IPS-15b (cell line): ENCODE data around the gene FAM72B.
A peak's percentile ranks its signal among the peaks of the same experiment; 100 is the strongest.
"Not testable (repeated sequence)": the region's sequence is repeated elsewhere in the genome, so short reads cannot be mapped to it uniquely, and the experiment has no call there.

Experiments used
- H3K27me3 ChIP-seq: one replicate; pipeline ENCODE4 v1.6.1; 2013; ENCODE audit warnings: low read length; ENCODE audit not compliant: control insufficient read depth, insufficient read depth
- H3K36me3 ChIP-seq: one replicate; pipeline ENCODE4 v1.6.1; 2013; ENCODE audit warnings: low read length; ENCODE audit not compliant: control insufficient read depth, insufficient read depth
- H3K4me1 ChIP-seq: one replicate; pipeline ENCODE4 v1.6.1; 2013; ENCODE audit warnings: mild to moderate bottlenecking, low read length; ENCODE audit not compliant: control insufficient read depth, insufficient read depth
- H3K4me3 ChIP-seq: one replicate; pipeline ENCODE4 v1.5.1; 2013; ENCODE audit warnings: low read depth, low read length
- H3K9ac ChIP-seq: one replicate; pipeline ENCODE4 v1.6.1; 2013; ENCODE audit warnings: low read depth, mild to moderate bottlenecking, low read length
- H3K9me3 ChIP-seq: one replicate; pipeline ENCODE4 v1.6.1; 2013; ENCODE audit warnings: mild to moderate bottlenecking, low read length; ENCODE audit not compliant: control insufficient read depth, insufficient read depth

FAM72B gene

DNA sequence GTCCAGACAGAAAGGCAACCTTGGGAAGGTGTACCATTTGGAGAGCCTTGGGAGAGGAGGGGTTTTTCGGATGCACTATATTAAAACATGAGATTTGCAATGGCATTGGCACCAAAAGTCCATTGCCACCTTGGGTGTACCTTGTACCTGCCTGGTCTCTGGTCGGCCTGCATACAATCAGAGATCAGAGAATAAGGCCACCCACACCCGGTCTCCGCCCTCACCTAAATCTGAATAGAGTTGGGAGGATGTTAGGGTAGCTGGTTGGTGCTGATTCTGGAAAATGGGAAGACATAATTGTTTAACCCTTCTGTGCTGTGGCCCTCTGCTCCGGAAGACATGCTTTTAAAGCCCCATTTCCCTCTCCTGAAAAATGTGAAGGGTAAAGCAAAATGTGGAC lies 3.8 kb upstream of the FAM72B start:
- not testable (repeated sequence) for H3K27me3 ChIP-seq, H3K36me3 ChIP-seq, H3K9me3 ChIP-seq, H3K4me3 ChIP-seq, H3K4me1 ChIP-seq, H3K9ac ChIP-seq

DNA sequence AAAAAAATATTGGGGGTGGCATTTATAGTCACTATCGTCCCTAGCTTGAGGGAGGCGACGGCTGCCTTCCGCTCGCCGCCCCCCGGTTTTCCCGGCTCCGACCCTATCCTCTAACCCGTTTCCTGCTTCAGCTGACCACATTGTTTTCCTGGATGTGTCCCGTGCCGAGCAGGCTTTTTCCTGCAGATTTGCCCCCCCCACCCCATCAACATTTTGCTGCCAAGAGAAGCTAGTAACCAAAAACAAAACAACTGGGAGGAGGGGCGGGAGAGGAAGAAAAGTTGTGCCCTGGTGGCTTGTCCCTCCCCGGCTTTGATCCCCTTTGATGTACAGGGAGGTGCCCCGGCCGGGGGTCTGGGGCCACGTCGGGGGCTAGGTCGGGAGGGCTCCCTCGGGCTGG lies 2.1 kb upstream of the FAM72B start:
- H3K27me3 ChIP-seq, H3K9me3 ChIP-seq, H3K4me3 ChIP-seq, H3K36me3 ChIP-seq, H3K9ac ChIP-seq, H3K4me1 ChIP-seq: not testable (repeated sequence)

DNA sequence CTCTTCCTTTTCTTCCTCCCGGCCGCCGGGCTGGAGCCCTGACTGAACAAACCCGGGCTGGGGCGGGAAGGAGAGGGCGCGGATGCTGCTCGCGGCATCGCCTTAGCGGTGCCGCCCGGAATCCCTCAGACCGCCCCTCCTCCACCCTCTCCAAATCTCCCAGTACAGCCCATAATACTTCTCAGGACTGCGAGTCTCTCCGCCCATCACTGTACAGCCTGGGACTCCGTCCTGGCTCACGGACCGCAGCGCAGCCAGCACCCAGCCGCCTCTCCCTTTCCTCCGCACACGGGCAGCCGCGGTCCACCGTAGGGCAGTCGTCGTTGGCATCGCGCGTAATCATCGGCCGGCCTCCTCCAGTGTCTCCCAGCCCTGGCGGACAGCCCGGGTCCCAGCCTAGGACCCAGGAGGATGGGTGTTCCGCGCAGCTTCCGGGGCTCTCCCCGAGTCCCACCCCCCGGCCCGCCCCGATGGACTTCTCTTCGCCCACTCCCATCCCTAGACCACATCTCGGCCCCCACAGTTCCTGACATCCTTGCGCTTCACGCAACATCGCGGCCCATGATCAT lies 1.1 kb upstream of the FAM72B start:
- not testable (repeated sequence) for H3K4me1 ChIP-seq, H3K9ac ChIP-seq, H3K36me3 ChIP-seq, H3K9me3 ChIP-seq, H3K27me3 ChIP-seq, H3K4me3 ChIP-seq

DNA sequence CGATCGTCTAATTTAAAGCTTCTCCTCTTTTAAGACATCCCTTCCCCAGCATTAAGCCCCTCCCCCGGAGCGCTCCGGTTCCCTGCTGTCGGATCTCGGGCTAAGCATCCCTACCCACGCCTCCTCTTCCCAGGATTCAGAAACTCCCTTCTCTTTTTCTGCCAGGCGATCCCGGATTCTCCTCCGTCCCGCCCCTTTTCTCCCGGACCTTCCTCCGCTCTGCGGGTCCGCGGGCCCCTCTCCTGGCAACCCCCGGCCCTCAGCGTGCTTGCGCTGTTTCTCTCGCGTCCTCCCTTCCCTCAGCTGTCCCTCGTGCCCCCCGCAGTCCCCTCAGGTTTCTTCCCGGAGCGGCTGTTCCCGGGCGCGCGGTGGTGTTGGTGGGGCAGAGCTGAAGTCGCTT lies 273 bp downstream of the FAM72B start:
- H3K4me3 ChIP-seq = peak overlapping the region; percentile 43
- not testable (repeated sequence) for H3K36me3 ChIP-seq, H3K9ac ChIP-seq, H3K9me3 ChIP-seq, H3K4me1 ChIP-seq, H3K27me3 ChIP-seq

DNA sequence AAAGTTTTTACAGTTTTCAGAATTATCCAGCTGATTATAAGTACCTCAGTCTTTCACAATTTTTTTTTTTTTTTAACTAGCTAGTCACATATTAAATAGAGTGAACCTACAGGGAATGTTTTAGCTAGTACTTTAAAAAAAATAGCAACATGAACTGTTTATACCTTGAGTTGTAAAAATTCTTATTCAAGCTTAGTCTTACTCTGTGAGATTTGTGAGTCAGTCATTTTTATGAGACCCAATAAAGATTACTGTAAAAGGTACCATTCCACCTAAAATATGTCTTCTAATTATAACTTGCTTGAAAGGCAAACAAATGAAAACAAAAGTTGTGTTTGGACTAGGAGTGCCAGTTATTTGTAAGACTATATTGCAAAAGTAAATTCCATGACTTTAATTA lies 5.9 kb downstream of the FAM72B start:
- not testable (repeated sequence) for H3K27me3 ChIP-seq, H3K9ac ChIP-seq, H3K36me3 ChIP-seq, H3K4me3 ChIP-seq, H3K9me3 ChIP-seq, H3K4me1 ChIP-seq

GRCh38 chr1:121176649-121177048 lies 7.5 kb downstream of the FAM72B start:
- H3K9me3 ChIP-seq, H3K4me3 ChIP-seq, H3K27me3 ChIP-seq, H3K9ac ChIP-seq, H3K4me1 ChIP-seq, H3K36me3 ChIP-seq: not testable (repeated sequence)

DNA sequence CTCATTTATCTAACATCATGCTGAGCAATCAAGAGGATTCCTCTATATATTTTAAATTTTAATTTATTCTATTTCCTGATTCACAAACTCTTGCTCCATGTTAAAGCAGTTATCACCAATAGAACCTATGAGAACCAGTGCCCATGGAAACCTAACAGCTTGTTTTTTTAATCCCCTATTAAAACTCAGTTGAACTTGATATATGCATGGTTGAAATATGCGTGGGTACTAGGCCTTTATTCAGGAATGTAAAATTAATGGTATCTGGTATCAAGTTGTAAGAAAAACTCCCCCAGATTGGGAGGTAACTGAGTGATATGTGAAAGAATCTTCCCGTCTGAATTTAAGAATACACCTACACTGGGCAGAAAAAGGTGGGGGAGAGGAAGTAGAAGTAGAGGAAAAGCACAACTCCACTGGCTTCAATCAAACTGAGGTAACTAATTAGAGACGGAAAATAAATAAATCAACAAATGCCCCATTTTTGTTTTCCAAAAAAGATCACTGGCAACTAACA lies 15.9 kb downstream of the FAM72B start:
- not testable (repeated sequence) for H3K36me3 ChIP-seq, H3K27me3 ChIP-seq, H3K9ac ChIP-seq, H3K4me3 ChIP-seq, H3K9me3 ChIP-seq, H3K4me1 ChIP-seq

DNA sequence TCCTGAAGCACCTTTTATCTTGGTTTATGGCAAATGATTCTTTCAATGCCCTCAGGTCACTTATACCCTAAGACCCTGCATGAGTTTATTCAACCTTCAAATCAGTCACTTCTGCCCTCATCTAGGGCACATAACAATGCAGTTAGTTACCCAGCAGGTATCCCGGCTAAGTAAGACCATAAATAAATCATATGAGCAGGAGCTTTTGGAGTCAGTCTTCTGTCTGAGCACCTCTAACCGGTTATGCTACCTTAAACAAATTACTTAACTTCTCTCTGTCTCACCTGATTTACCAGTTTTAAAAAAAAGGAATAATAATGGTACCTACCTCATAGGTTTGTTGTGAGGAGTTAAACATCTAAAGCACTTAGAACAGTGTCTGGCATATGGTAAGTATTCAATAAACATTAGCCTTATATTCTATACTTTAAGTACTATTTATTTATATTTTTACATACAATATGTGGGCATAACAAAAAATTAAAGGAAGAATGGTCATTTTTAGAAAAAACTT lies 16.9 kb downstream of the FAM72B start:
- not testable (repeated sequence) for H3K4me1 ChIP-seq, H3K9me3 ChIP-seq, H3K9ac ChIP-seq, H3K4me3 ChIP-seq, H3K27me3 ChIP-seq, H3K36me3 ChIP-seq

- H3K9me3 ChIP-seq, H3K4me1 ChIP-seq, H3K9ac ChIP-seq, H3K4me3 ChIP-seq, H3K36me3 ChIP-seq, H3K27me3 ChIP-seq: not testable (repeated sequence)
These were observed 18.8 kb downstream of the FAM72B start for GRCh38 chr1:121165296-121165695.

DNA sequence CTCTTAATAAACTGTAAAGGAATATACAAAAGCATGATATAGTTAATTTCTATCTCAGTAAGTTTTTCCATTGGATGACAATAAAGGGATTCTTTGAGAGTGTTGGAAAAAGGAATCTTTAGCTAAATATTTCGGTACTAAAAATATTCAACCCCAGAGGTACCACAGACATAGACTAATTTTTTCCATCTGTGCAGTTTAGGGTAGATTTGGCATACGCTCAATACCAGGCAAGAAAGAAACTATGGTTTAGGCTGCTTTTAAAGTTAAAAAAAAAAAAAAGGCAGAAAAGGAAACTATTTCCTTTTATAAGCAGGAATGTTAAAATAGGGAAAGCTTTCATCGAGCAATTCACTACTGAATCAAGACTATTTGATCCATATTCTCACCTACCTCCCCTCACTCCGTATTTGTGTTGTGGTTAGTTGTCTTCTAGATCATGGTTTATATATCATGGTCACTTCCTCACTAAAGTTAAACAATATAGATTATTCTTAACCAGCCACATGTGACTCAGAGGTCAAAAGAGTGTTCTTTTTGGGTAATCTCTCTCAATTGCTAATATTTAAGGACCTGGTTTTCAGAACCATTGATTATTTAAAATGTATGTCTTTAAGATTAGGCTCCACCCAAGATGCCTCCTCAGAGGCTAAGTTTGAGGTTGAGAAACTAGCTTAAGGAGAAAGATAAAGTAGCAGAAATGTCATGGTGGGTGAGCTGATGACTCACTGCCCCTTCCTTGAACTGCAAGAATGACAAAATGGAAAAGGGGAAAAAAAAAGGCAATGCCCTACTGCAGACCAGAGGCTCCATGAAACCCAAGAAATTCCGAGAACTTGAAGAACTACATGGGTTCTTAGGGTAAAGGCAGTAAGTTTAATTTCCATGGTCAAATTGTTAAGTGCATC lies 20.0 kb downstream of the FAM72B start:
- H3K36me3 ChIP-seq, H3K4me3 ChIP-seq, H3K9ac ChIP-seq: not testable (repeated sequence)

DNA sequence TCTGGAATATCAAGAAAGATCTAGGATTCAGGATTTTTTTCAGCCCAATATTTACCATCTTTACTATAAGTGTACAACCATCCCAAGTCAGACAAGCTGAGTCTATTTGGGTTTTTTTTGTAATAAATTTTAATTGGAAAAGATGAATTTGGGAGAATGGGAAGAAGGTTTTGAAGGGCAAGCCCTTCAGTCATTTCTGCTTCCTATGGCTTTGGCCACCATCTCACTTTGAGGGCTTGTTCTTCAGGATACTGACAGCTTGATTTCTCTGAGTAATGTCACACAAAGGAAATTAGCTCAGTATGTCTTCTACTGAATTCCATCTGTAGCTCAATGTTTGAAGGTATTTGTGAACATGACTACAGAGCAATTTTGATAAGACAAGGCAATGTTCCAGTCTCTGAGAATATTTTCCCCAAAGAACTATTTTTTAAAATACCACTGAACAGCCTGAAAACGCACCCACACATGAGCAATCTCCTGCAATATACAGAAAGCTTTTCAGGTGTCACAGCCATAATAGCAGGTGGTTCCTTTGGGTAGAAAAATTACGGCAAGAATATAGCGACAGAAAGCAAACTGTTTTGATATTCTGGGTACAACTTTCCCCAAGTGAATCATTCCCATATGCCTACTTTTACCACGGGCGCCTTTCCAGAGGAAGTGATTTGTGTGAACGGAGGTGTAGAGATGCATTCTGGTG lies 22.8 kb downstream of the FAM72B start:
- not testable (repeated sequence) for H3K4me1 ChIP-seq, H3K9ac ChIP-seq, H3K27me3 ChIP-seq, H3K4me3 ChIP-seq, H3K36me3 ChIP-seq, H3K9me3 ChIP-seq

More for the DNA sequence above, 20.0 kb downstream of the FAM72B start:
- not testable (repeated sequence) for H3K9me3 ChIP-seq, H3K27me3 ChIP-seq, H3K4me1 ChIP-seq

DNA sequence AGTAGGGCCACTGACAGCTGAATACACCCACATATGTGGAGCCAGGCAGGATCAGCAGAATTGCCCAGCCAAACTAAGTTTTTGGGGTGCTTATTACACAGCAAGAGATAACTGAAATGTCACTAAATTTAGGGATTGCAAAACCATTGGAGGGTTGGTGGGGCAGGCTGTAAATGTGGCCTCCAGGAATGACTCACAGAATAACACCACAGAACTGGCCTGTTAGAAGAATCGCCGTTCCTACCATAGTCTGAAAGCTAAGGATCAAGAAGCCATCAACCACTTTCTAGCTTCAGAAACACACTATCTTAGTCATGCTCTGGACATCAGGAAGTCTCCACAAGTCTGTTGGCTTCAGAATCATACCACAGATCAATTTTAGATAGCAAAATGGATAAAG lies 24.0 kb downstream of the FAM72B start:
- H3K9ac ChIP-seq, H3K27me3 ChIP-seq, H3K4me1 ChIP-seq, H3K4me3 ChIP-seq, H3K9me3 ChIP-seq, H3K36me3 ChIP-seq: not testable (repeated sequence)
